OCI-LY1 (cell line): ENCODE data around the gene RAE1.

Experiments
- H2AFZ ChIP-seq: fragments of 200-600 bp; sonication (generic), shearing (Covaris generic); 2 replicates; pipeline ENCODE4 v1.6.0; 2014; ENCODE audit warnings: antibody characterized with exemption, mild to moderate bottlenecking, low read length
- H3F3A ChIP-seq: fragments of 200-600 bp; sonication (generic), shearing (Covaris generic); 2 replicates; pipeline ENCODE4 v1.6.0; 2014; ENCODE audit warnings: mild to moderate bottlenecking, antibody characterized with exemption, low read length, moderate library complexity; ENCODE audit not compliant: insufficient read depth
- H3K27ac ChIP-seq: fragments of 200-600 bp; sonication (generic); 2 replicates; pipeline ENCODE4 v1.5.1; 2014; ENCODE audit warnings: low read length, mixed run types, mild to moderate bottlenecking, low read depth; ENCODE audit not compliant: poor library complexity, severe bottlenecking
- H3K27me3 ChIP-seq: fragments of 200-600 bp; sonication (generic); 2 replicates; pipeline ENCODE4 v1.6.0; 2014; ENCODE audit warnings: antibody characterized with exemption, mild to moderate bottlenecking, low read length, moderate library complexity; ENCODE audit not compliant: insufficient read depth
- H3K36me3 ChIP-seq: fragments of 200-600 bp; sonication (generic); 2 replicates; pipeline ENCODE4 v1.6.1; 2014; ENCODE audit warnings: mild to moderate bottlenecking, antibody characterized with exemption, low read length, moderate library complexity, mixed read lengths; ENCODE audit not compliant: insufficient read depth
- H3K4me1 ChIP-seq: fragments of 200-600 bp; sonication (generic); 2 replicates; pipeline ENCODE4 v1.5.1; 2014; ENCODE audit warnings: mild to moderate bottlenecking, low read length, moderate library complexity; ENCODE audit not compliant: insufficient read depth, severe bottlenecking
- H3K4me2 ChIP-seq: fragments of 200-600 bp; sonication (generic), shearing (Covaris generic); 2 replicates; pipeline ENCODE4 v1.6.1; 2014; ENCODE audit warnings: low read length
- H3K4me3 ChIP-seq: fragments of 200-600 bp; sonication (generic); 2 replicates; pipeline ENCODE4 v1.5.1; 2014; ENCODE audit warnings: low read length, low read depth, mild to moderate bottlenecking, mixed read lengths; ENCODE audit not compliant: poor library complexity, severe bottlenecking
- H3K79me2 ChIP-seq: fragments of 200-600 bp; shearing (Covaris generic); 2 replicates; pipeline ENCODE4 v1.6.1; 2016; ENCODE audit warnings: mixed run types, low read length, mixed read lengths; ENCODE audit not compliant: insufficient read depth
- H3K9ac ChIP-seq: fragments of 200-600 bp; sonication (generic), shearing (Covaris generic); 2 replicates; pipeline ENCODE4 v1.6.1; 2014; ENCODE audit warnings: mild to moderate bottlenecking, low read length, mixed read lengths
- H3K9me2 ChIP-seq: fragments of 200-600 bp; sonication (generic), shearing (Covaris generic); 2 replicates; pipeline ENCODE4 v1.6.1; 2014; ENCODE audit warnings: low read depth, mild to moderate bottlenecking, low read length, mixed read lengths
- H3K9me3 ChIP-seq: fragments of 200-600 bp; shearing (Covaris generic); 2 replicates; pipeline ENCODE4 v1.6.1; 2014; ENCODE audit warnings: low read length, mixed read lengths
- H4K20me1 ChIP-seq: fragments of 200-600 bp; sonication (generic), shearing (Covaris generic); 2 replicates; pipeline ENCODE4 v1.6.0; 2016; ENCODE audit warnings: mild to moderate bottlenecking, low read length; ENCODE audit not compliant: insufficient read depth
- CTCF ChIP-seq: fragments of 200-600 bp; sonication (generic), shearing (Covaris generic); IDR thresholded peaks from 2 replicates; pipeline ENCODE4 v1.5.1; 2017; ENCODE audit warnings: mild to moderate bottlenecking, antibody characterized with exemption, low read length, moderate library complexity, mixed read lengths
- EZH2 ChIP-seq: fragments of 200-600 bp; sonication (generic), shearing (Covaris generic); IDR thresholded peaks from 2 replicates; pipeline ENCODE4 v1.8.0; 2017; ENCODE audit warnings: borderline replicate concordance, mixed run types, mild to moderate bottlenecking, antibody characterized with exemption, low read length, moderate library complexity, mixed read lengths

RAE1 gene

GRCh38 chr20:57402206-57403125, 51.4 kb downstream of the RAE1 start:
- TF ChIP-seq CTCF, result no peak
- Histone ChIP-seq H3K79me2 (peaks cover 9% of the 10 kb centered on the region), H2AFZ (no peak overlapping the region), H3K4me3 (no peak overlapping the region), H3K36me3 (peaks cover 94% of the 10 kb centered on the region), H3K27ac (no peak overlapping the region), H3K9ac (no peak overlapping the region), H3K4me2 (no peak overlapping the region), H3K27me3 (no peaks in the 10 kb centered on the region), H3F3A (peaks cover 7% of the 10 kb centered on the region; the same call in 1 of the 2 replicates), H3K9me3 (no peaks in the 10 kb centered on the region), H4K20me1 (no peaks in the 10 kb centered on the region), H3K9me2 (no peaks in the 10 kb centered on the region), H3K4me1 (peaks cover 43% of the 10 kb centered on the region)

- H3F3A ChIP-seq, result peaks cover 5% of the 10 kb centered on the region; the same call in 1 of the 2 replicates
- H3K9me3 ChIP-seq, result no peaks in the 10 kb centered on the region
- H3K9ac ChIP-seq, result no peak overlapping the region
- TF ChIP-seq EZH2 (no peak), CTCF (no peak)
- no peak overlapping the region for H3K4me2 ChIP-seq
- H3K4me1 ChIP-seq, result peaks cover 35% of the 10 kb centered on the region
- H3K36me3 ChIP-seq, result peaks cover 96% of the 10 kb centered on the region
- H3K27me3 ChIP-seq, result no peaks in the 10 kb centered on the region
- no peak overlapping the region for H3K27ac ChIP-seq
- H3K4me3 ChIP-seq, result no peak overlapping the region
- H3K79me2 ChIP-seq, result peaks cover 9% of the 10 kb centered on the region
- H3K9me2 ChIP-seq, result no peaks in the 10 kb centered on the region
- H2AFZ ChIP-seq, result no peak overlapping the region
- H4K20me1 ChIP-seq, result no peaks in the 10 kb centered on the region
Measured at GRCh38 chr20:57403216-57403615, 52.2 kb downstream of the RAE1 start.

GRCh38 chr20:57404006-57404405, 53.0 kb downstream of the RAE1 start:
- Histone ChIP-seq H3K79me2 (peaks cover 5% of the 10 kb centered on the region), H3K9ac (no peak overlapping the region), H2AFZ (no peak overlapping the region), H4K20me1 (no peaks in the 10 kb centered on the region), H3F3A (peaks cover 5% of the 10 kb centered on the region; the same call in 1 of the 2 replicates), H3K4me1 (peaks cover 27% of the 10 kb centered on the region), H3K9me2 (no peaks in the 10 kb centered on the region), H3K27ac (no peak overlapping the region), H3K9me3 (no peaks in the 10 kb centered on the region), H3K27me3 (no peaks in the 10 kb centered on the region), H3K4me2 (no peak overlapping the region), H3K36me3 (peaks cover 99% of the 10 kb centered on the region), H3K4me3 (no peak overlapping the region)
- TF ChIP-seq CTCF (no peak), EZH2 (no peak)
